Uterus (tissue), 2 donors: ENCODE measurements around the gene CHID1.

Source experiments
- CTCF ChIP-seq, 4 experiments: fragments of 200-600 bp in 2 of 4; fragments of 450-650 bp in 2 of 4; sonication (generic) in 2 of 4; IDR thresholded peaks; one replicate each; pipeline ENCODE4 v1.5.1; 2016 to 2019; ENCODE audit warnings: antibody characterized with exemption in 4 of 4, mild to moderate bottlenecking in 2 of 4, moderate library complexity in 1 of 4
- POLR2A ChIP-seq, 2 donors: fragments of 450-650 bp; IDR thresholded peaks; one replicate each; pipeline ENCODE4 v1.6.1; 2016; ENCODE audit warnings: antibody characterized with exemption in 2 of 2, mild to moderate bottlenecking in 1 of 2, moderate library complexity in 1 of 2

- TF ChIP-seq POLR2A (IDR thresholded peaks at IDR 0.05): no peak
- TF ChIP-seq CTCF (IDR thresholded peaks at IDR 0.05): no peak
These were observed 14.5 kb upstream of the CHID1 start for GRCh38 chr11:925158-925495.
